GM19023 (cell line): ENCODE data around the gene GPC5.
"Not testable (repeated sequence)": the region's sequence is repeated elsewhere in the genome, so short reads cannot be mapped to it uniquely, and the experiment has no call there.

ENCODE experiments used
- ATAC-seq: cut with Tn5 transposase; IDR thresholded peaks from one replicate; pipeline ENCODE4 v1.9.1; 2021; ENCODE audit warnings: mild to moderate bottlenecking, moderate library complexity; ENCODE audit not compliant: unreplicated experiment

GPC5 gene

GRCh38 chr13:91767651-91768050 lies 369.2 kb downstream of the GPC5 start:
- ATAC-seq = no peak

- no peak for ATAC-seq
Observed at GRCh38 chr13:91768746-91769145, 370.3 kb downstream of the GPC5 start.

GRCh38 chr13:91771229-91771628 lies 372.8 kb downstream of the GPC5 start:
- no peak for ATAC-seq

GRCh38 chr13:91773591-91774227 lies 375.3 kb downstream of the GPC5 start:
- ATAC-seq = no peak

DNA sequence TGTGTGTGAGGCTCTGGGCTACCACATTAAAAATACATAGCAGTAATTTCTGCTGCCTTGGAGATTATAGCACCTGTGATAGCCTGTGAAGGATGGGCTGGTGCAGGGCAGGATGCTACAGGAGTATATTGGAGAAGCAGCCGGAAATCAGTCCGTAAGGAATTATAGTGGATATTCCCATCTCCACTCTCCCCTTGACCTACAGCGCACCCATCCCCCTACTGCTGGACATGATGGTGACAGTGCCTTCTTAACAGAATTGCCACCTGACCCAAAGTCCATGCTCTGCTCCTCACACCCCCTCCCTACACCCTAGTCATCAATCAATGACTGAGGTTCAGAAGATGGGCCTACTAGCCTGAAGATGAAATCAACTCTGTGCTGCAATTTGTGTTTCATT lies 376.0 kb downstream of the GPC5 start:
- ATAC-seq = no peak

DNA sequence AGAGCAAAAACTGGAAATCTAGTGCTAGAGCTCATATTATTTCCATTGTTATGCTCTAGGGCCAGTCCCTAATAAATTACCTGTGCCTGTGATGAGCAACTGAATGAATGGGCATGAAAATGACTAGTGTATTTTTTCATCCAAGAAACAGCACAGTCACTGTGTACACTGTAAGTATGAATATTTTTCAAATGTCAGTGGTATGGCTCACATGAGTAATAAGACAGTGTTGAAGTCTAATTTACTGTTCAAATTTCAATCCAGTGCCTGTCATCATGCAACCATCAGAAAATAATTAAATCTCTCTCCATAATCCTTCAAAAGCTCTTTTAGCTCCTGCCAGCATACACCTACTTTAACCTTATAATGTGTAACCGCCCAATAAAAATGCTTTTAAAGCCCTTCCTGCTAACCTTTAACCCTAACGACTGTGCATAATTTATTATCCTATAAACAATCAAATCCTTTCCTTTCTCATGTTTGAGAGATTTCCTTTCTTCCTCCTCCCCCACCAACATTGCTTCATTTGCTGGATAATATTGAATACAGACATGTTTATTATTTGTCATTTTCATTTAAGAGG lies 378.3 kb downstream of the GPC5 start:
- no peak for ATAC-seq

DNA sequence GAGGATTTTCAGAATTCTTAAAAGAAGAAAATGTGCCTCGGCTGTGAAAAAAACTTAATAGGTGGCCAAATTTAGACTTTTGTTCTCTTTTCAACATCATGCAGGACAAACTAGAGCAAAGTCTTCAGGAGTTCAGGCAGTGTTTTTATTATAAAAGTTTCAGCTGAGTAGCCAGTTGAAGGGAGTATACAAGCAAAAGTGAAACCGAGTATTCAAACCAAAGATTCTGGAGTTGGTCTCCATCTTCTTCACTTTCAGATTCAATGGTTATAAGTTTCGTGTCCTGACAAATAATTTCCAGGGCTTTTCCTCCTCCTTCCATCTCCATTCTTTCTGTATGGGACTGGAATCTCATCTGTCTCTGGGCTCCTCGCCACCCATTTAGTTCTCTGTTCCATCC lies 379.7 kb downstream of the GPC5 start:
- ATAC-seq = no peak

GRCh38 chr13:91781982-91782691 lies 383.7 kb downstream of the GPC5 start:
- not testable (repeated sequence) for ATAC-seq

- ATAC-seq = peak; percentile 73
Observed at GRCh38 chr13:91785431-91786119, 387.2 kb downstream of the GPC5 start.

DNA sequence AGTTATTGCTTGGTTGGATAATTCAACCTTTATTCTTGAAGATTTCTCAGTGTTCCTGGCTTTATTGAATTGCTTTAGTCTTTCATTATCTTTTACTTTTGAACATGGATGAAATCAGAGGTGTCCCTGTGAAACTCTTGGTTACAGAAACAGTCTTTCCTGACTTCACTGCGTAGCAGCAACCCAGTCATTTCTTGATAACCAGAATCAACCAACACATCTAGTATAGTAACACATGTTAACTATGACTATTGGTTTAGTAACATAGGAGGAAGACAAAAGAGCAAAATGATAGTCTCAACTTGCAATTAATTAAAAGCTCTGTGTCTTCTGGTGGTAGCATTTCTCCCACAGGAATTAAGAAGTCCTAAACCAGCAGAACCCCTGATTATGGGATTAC lies 393.6 kb downstream of the GPC5 start:
- ATAC-seq = no peak

DNA sequence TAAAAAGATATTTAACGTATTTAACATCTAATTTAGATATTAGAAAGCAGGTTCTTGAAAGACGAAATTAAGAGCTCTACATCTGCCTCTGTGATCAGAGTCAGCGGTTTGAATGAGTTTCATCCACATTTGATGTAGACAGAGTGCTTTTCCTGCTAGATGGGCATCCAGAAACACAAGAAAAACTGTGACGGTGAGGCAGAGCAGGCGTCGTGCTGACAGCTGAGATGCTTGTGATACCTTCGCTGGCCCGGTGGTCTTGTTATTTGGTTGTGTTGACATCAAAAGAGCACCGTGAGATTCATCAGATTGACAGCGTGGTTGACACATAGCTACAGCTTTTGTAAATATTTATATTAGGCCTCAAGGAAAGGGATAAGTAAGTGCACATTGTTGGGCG lies 399.1 kb downstream of the GPC5 start:
- ATAC-seq = no peak

DNA sequence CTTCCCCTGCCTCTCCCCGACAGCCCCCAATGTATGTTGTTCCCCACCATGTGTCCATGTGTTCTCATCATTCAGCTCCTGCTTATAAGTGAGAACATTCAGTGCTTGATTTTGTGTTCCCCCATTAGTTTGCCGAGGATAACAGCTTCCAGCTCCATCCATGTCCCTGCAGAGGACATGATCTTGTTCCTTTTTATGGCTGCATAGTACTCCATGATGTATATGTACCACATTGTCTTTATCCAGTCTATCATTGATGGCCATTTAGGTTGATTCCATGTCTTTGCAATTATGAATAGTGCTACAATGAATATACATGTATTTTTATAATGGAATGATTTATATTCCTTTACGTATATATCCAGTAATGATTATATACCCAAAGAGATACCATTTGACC lies 399.9 kb downstream of the GPC5 start:
- ATAC-seq = not testable (repeated sequence)

DNA sequence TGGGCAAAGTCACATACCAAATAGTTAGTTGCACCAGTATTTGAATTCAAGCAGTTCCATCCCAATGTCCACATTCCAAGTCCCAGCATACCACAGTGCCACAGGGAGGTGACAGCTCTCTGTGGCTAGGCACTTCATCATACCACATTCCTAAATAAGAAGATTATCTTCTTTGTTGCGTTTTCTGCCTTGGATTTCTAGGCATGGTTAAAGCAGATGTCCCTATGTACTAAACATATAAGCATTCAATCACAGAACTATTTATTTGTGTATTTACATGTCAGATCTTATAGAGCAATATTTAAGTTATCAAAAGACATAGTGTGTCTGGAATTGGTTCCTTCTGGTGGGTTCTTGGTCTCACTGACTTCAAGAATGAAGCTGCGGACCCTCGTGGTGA lies 403.4 kb downstream of the GPC5 start:
- not testable (repeated sequence) for ATAC-seq

DNA sequence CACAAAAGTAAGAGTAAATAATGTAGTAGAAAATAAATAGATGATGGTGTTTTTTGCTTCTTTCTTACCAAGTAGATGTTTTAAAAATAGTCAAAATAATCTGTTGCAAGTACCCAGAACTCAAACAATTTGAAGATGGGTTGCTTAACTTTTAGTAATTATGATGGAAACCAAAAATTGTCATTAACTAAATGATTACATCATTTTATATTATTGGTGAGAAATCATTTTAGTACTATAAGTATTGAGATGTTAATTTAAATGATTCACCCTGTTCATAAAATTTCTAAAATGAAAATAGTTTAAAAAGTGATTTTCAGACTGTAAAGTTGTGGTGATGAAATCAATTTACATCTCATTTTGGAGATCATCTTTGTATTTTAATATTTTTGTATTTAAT lies 404.5 kb downstream of the GPC5 start:
- ATAC-seq = no peak

GRCh38 chr13:91804724-91805123 lies 406.3 kb downstream of the GPC5 start:
- no peak for ATAC-seq

GRCh38 chr13:91805605-91806004 lies 407.2 kb downstream of the GPC5 start:
- ATAC-seq = no peak

DNA sequence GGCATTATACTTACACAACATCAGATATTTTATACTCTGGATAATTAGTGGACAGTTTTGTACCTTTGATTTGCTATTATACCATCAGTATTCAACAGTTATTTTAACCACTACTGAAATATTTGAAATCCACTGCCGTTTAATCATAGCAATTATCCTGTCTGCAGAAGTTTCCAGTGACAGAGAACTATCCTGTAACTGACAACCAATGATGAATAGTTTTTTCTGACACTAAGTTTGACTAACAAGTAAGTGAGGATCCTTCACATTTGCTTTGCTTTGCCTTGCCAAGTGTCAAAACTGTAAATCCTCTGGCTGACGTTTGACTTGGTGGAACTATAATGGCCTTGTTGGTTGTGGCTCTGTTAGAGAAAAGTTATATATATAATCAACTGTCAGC lies 410.7 kb downstream of the GPC5 start:
- ATAC-seq = no peak

GRCh38 chr13:91813253-91813652 lies 414.8 kb downstream of the GPC5 start:
- ATAC-seq = no peak

GRCh38 chr13:91816263-91816807 lies 417.9 kb downstream of the GPC5 start:
- ATAC-seq = no peak

DNA sequence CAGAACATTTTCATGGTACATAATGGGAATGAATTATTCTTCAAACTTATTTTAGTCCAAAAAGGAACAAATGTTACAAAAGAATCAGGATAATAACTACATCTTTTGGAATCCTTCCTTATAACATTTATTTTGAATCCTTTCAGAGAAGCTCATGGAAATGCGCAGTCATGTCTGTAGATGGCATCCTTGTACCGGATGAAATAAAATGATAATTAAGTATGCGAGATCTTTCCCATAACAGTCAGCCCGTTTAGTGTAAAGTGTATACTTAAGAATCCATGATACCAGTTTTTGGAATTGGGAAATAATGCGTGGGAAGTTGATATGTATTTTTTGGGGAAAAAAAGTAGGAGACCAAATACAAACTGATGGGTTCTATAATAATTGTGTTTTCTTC lies 418.8 kb downstream of the GPC5 start:
- ATAC-seq = no peak

- no peak for ATAC-seq
Observed at GRCh38 chr13:91824416-91824815, 426.0 kb downstream of the GPC5 start.

- no peak for ATAC-seq
Observed at GRCh38 chr13:91825516-91825915, 427.1 kb downstream of the GPC5 start.
